HL-60 (cell line): ENCODE results near the gene KCNJ18.
"Not testable (repeated sequence)": the region's sequence is repeated elsewhere in the genome, so short reads cannot be mapped to it uniquely, and the experiment has no call there.

Source experiments
- GABPA ChIP-seq: IDR thresholded peaks from 2 replicates; pipeline ENCODE4 v1.6.1; 2012; ENCODE audit warnings: low read depth
- POLR2AphosphoS5 ChIP-seq: IDR thresholded peaks from 2 replicates; pipeline ENCODE4 v1.6.1; 2012; ENCODE audit warnings: low read depth
- SPI1 ChIP-seq: IDR thresholded peaks from 2 replicates; pipeline ENCODE4 v1.6.1; 2012; ENCODE audit warnings: low read depth, mild to moderate bottlenecking, borderline replicate concordance
- TF ChIP-seq, protein P1 (sequence below): IDR thresholded peaks from one replicate; pipeline ENCODE4 v1.5.1; 2011; ENCODE audit warnings: low read length, control low read depth, inconsistent platforms; ENCODE audit not compliant: insufficient read depth
- TF ChIP-seq, protein P2 (sequence below): IDR thresholded peaks from 2 replicates; pipeline ENCODE4 v1.6.1; 2012; ENCODE audit warnings: low read depth; ENCODE audit not compliant: insufficient replicate concordance

- TF ChIP-seq, protein P1, sequence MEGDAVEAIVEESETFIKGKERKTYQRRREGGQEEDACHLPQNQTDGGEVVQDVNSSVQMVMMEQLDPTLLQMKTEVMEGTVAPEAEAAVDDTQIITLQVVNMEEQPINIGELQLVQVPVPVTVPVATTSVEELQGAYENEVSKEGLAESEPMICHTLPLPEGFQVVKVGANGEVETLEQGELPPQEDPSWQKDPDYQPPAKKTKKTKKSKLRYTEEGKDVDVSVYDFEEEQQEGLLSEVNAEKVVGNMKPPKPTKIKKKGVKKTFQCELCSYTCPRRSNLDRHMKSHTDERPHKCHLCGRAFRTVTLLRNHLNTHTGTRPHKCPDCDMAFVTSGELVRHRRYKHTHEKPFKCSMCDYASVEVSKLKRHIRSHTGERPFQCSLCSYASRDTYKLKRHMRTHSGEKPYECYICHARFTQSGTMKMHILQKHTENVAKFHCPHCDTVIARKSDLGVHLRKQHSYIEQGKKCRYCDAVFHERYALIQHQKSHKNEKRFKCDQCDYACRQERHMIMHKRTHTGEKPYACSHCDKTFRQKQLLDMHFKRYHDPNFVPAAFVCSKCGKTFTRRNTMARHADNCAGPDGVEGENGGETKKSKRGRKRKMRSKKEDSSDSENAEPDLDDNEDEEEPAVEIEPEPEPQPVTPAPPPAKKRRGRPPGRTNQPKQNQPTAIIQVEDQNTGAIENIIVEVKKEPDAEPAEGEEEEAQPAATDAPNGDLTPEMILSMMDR = not testable (repeated sequence)
- TF ChIP-seq, protein P2, sequence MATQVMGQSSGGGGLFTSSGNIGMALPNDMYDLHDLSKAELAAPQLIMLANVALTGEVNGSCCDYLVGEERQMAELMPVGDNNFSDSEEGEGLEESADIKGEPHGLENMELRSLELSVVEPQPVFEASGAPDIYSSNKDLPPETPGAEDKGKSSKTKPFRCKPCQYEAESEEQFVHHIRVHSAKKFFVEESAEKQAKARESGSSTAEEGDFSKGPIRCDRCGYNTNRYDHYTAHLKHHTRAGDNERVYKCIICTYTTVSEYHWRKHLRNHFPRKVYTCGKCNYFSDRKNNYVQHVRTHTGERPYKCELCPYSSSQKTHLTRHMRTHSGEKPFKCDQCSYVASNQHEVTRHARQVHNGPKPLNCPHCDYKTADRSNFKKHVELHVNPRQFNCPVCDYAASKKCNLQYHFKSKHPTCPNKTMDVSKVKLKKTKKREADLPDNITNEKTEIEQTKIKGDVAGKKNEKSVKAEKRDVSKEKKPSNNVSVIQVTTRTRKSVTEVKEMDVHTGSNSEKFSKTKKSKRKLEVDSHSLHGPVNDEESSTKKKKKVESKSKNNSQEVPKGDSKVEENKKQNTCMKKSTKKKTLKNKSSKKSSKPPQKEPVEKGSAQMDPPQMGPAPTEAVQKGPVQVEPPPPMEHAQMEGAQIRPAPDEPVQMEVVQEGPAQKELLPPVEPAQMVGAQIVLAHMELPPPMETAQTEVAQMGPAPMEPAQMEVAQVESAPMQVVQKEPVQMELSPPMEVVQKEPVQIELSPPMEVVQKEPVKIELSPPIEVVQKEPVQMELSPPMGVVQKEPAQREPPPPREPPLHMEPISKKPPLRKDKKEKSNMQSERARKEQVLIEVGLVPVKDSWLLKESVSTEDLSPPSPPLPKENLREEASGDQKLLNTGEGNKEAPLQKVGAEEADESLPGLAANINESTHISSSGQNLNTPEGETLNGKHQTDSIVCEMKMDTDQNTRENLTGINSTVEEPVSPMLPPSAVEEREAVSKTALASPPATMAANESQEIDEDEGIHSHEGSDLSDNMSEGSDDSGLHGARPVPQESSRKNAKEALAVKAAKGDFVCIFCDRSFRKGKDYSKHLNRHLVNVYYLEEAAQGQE = peak; percentile 27
- not testable (repeated sequence) for TF ChIP-seq POLR2AphosphoS5, GABPA, SPI1
These were observed 20.7 kb downstream of the KCNJ18 start for GRCh38 chr17:21713020-21713419.
